Left lung (tissue), 10 donors: ENCODE measurements around the gene GNLY. TPM values are rescaled to one million over a fixed set of nuclear protein-coding genes. Genes with fewer than 3 reads are reported as not detected.

ENCODE experiments used
- ATAC-seq: fragments of 200-7000 bp; cut with Tn5 transposase; one replicate; pipeline ENCODE4 v1.9.1; 2020; ENCODE audit warnings: moderate library complexity
- DNase-seq, 4 donors: peaks; one replicate each; pipeline ENCODE4 v3.0.0-alpha.2; 2013 to 2020
- H3K27ac ChIP-seq, 2 donors: fragments of 200-600 bp; sonication (generic) in 1 of 2; one replicate each; pipeline versions ENCODE4 v1.5.0 to v1.8.0; 2020 to 2021
- H3K27me3 ChIP-seq, 2 donors: fragments of 200-600 bp; sonication (generic) in 1 of 2; one replicate each; pipeline versions ENCODE4 v1.5.0 to v1.8.0; 2020 to 2021
- H3K36me3 ChIP-seq, 2 donors: fragments of 200-600 bp; sonication (generic) in 1 of 2; one replicate each; pipeline versions ENCODE4 v1.5.0 to v1.8.0; 2020 to 2021
- H3K4me1 ChIP-seq, 2 donors: fragments of 200-600 bp; one replicate each; pipeline ENCODE4 v1.8.0; 2021
- H3K4me3 ChIP-seq, 2 donors: fragments of 200-600 bp; sonication (generic) in 1 of 2; one replicate each; pipeline versions ENCODE4 v1.5.0 to v1.8.0; 2020 to 2021; ENCODE audit warnings: mild to moderate bottlenecking in 1 of 2
- H3K9me3 ChIP-seq, 2 donors: fragments of 200-600 bp; sonication (generic) in 1 of 2; one replicate each; pipeline versions ENCODE4 v1.5.0 to v1.8.0; 2020 to 2021
- intact Hi-C, 2 donors: fragments of 100-400 bp; cut with DNase I; formaldehyde crosslinking; loops; one replicate each; pipeline versions ENCODE4 v1.11.2 to v1.14.2; 2022
- polyA plus RNA-seq, 6 donors: library from polyadenylated mRNA; unstranded; fragments of 120-200 nt; gene quantifications; one replicate each; pipeline ENCODE4 v1.2.1, GENCODE V29; 2013; ENCODE audit not compliant: insufficient read length in 6 of 6
- total RNA-seq, 2 donors: library from RNA; stranded (reverse); fragmentation: NEBNext Ultra II Directional; extraction: Animal tissue kit (Norgen Biotek cat#: 25700); gene quantifications; one replicate each; pipeline ENCODE4 v1.2.1, GENCODE V29; 2021
- TF ChIP-seq, protein P1 (sequence below), 2 donors: fragments of 200-600 bp; sonication (generic) in 1 of 2; IDR thresholded peaks; one replicate each; pipeline versions ENCODE4 v1.5.0 to v1.8.0; 2021; ENCODE audit warnings: antibody characterized with exemption in 2 of 2
- donor health status: DM: no; HTN: yes; CAD: no.
- donor health status: DM: no; HTN: no; CAD: no.

The GNLY gene
- total and polyA plus RNA-seq, 8 donors: 0.90 to 10.5 (median 2.2) TPM

GRCh38 chr2:85717308-85718008 lies 23.3 kb downstream of the GNLY start:
- ATAC-seq: no peak
- no peaks in the 10 kb centered on the region for H3K36me3 ChIP-seq
- intact Hi-C loops: no loop called here
- no peaks in the 10 kb centered on the region for H3K27me3 ChIP-seq
- TF ChIP-seq, protein P1, sequence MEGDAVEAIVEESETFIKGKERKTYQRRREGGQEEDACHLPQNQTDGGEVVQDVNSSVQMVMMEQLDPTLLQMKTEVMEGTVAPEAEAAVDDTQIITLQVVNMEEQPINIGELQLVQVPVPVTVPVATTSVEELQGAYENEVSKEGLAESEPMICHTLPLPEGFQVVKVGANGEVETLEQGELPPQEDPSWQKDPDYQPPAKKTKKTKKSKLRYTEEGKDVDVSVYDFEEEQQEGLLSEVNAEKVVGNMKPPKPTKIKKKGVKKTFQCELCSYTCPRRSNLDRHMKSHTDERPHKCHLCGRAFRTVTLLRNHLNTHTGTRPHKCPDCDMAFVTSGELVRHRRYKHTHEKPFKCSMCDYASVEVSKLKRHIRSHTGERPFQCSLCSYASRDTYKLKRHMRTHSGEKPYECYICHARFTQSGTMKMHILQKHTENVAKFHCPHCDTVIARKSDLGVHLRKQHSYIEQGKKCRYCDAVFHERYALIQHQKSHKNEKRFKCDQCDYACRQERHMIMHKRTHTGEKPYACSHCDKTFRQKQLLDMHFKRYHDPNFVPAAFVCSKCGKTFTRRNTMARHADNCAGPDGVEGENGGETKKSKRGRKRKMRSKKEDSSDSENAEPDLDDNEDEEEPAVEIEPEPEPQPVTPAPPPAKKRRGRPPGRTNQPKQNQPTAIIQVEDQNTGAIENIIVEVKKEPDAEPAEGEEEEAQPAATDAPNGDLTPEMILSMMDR (IDR thresholded peaks at IDR 0.05): no peak
- no peaks in the 10 kb centered on the region for H3K9me3 ChIP-seq
- no peak for DNase-seq
- H3K27ac ChIP-seq: peak overlapping the region; percentile 13 to 26
- no peak overlapping the region for H3K4me3 ChIP-seq
- H3K4me1 ChIP-seq: peaks cover 13 to 68% of the 10 kb centered on the region in 2 donors

DNA sequence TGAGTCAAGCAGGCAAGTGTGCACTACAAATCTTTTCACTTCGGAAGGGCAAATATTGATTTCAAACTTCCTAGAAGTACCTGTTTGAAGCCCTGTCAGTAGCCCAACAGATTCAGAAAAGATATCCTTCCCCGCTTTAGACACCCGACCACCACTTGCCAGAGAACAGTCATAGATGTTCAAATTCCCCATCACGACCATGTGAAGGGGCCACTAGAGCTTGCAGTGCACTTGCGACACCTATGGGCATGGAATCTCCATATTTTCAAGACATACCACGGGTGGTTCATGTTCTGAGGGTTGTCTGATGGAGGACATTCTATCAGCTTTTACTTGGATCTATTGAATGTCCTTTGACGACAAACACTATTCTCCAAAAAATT lies 23.8 kb downstream of the GNLY start:
- TF ChIP-seq, protein P1 (IDR thresholded peaks at IDR 0.05): peak in 1 of 2 donors; percentile 10
- no peak for DNase-seq
- H3K4me3 ChIP-seq: no peak overlapping the region
- no peaks in the 10 kb centered on the region for H3K9me3 ChIP-seq
- peaks cover 8 to 62% of the 10 kb centered on the region in 2 donors for H3K4me1 ChIP-seq
- H3K36me3 ChIP-seq: no peaks in the 10 kb centered on the region
- peak overlapping the region; percentile 13 to 26 for H3K27ac ChIP-seq
- no peaks in the 10 kb centered on the region for H3K27me3 ChIP-seq
- ATAC-seq: peak; percentile 13
- intact Hi-C loops: no loop called here

GRCh38 chr2:85718885-85719492 lies 24.8 kb downstream of the GNLY start:
- ATAC-seq (no peak), DNase-seq (peak in 1 of 4 donors; percentile 74)
- Histone ChIP-seq H3K9me3 (no peaks in the 10 kb centered on the region), H3K27me3 (no peaks in the 10 kb centered on the region), H3K36me3 (no peaks in the 10 kb centered on the region), H3K4me1 (peaks cover 2 to 56% of the 10 kb centered on the region in 2 donors), H3K4me3 (no peak overlapping the region), H3K27ac (no peak overlapping the region)
- TF ChIP-seq, protein P1 (IDR thresholded peaks at IDR 0.05): no peak
- intact Hi-C loops: no loop called here

GRCh38 chr2:85719609-85720240 lies 25.6 kb downstream of the GNLY start:
- intact Hi-C loops: no loop called here
- Histone ChIP-seq H3K4me1 (peaks cover 0 to 56% of the 10 kb centered on the region in 2 donors), H3K36me3 (no peaks in the 10 kb centered on the region), H3K27me3 (no peaks in the 10 kb centered on the region), H3K27ac (peak overlapping the region in 1 of 2 donors; percentile 30), H3K9me3 (no peaks in the 10 kb centered on the region), H3K4me3 (no peak overlapping the region)
- TF ChIP-seq, protein P1 (IDR thresholded peaks at IDR 0.05): no peak
- DNase-seq (no peak), ATAC-seq (no peak)

DNA sequence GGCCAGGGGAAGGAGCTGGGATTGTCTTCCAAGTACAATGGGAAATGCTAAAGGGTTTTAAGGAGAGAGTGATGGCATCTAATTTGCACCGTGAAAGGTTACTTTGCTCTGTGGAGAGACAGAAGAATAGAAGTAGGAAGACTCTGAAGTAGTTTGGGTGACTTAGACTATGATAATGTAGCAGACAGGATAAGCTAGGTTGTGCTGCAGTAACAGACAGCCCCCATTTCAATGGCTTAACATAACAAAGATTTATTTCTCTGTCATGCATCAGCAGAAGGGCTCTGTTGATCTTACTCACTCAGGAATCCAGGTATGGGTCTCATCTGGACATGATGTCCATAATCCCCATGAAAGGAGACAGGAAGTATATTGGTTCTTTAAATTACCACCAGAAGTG lies 26.4 kb downstream of the GNLY start:
- Histone ChIP-seq H3K27me3 (no peaks in the 10 kb centered on the region), H3K4me1 (peaks cover 0 to 56% of the 10 kb centered on the region in 2 donors), H3K4me3 (no peak overlapping the region), H3K9me3 (no peaks in the 10 kb centered on the region), H3K36me3 (no peaks in the 10 kb centered on the region), H3K27ac (no peak overlapping the region)
- TF ChIP-seq, protein P1 (IDR thresholded peaks at IDR 0.05): no peak
- intact Hi-C loops: no loop called here
- no peak for ATAC-seq
- DNase-seq: no peak
